Right lobe of liver (tissue), 6 donors: Measurements from ENCODE around the gene RPS27L. TPM values are rescaled to one million over a fixed set of nuclear protein-coding genes. Genes with fewer than 3 reads are reported as not detected.
A peak's percentile ranks its signal among the peaks of the same experiment; 100 is the strongest.

Experiments used
- ATAC-seq, 4 donors: fragments of 200-7000 bp; cut with Tn5 transposase; one replicate each; pipeline ENCODE4 v1.9.1; 2020; ENCODE audit warnings: mild to moderate bottlenecking in 4 of 4, moderate library complexity in 4 of 4
- DNase-seq, 3 donors: peaks; one replicate each; pipeline ENCODE4 v3.0.0-alpha.2; 2020
- H3K27ac ChIP-seq, 3 donors: fragments of 200-600 bp; one replicate each; pipeline ENCODE4 v1.8.0; 2022
- H3K27me3 ChIP-seq, 2 donors: fragments of 200-600 bp; one replicate each; pipeline ENCODE4 v1.8.0; 2022
- H3K36me3 ChIP-seq, 4 donors: fragments of 200-600 bp; sonication (generic) in 1 of 4; one replicate each; pipeline versions ENCODE4 v1.5.1 to v1.8.0; 2017 to 2022; ENCODE audit warnings: control low read depth in 1 of 4
- H3K4me1 ChIP-seq, 4 donors: fragments of 200-600 bp; sonication (generic) in 1 of 4; one replicate each; pipeline versions ENCODE4 v1.5.1 to v1.8.0; 2017 to 2022; ENCODE audit warnings: control low read depth in 1 of 4
- H3K4me3 ChIP-seq, 3 donors: fragments of 200-600 bp; one replicate each; pipeline ENCODE4 v1.8.0; 2022
- H3K9me3 ChIP-seq, 4 donors: fragments of 200-600 bp; sonication (generic) in 1 of 4; one replicate each; pipeline versions ENCODE4 v1.5.1 to v1.8.0; 2017 to 2022; ENCODE audit warnings: control low read depth in 1 of 4
- POLR2A ChIP-seq: fragments of 450-650 bp; IDR thresholded peaks from one replicate; pipeline ENCODE4 v1.6.1; 2017; ENCODE audit warnings: antibody characterized with exemption, mild to moderate bottlenecking
- WGBS: methylation state at CpG from one replicate; pipeline ENCODE4 v1.1.6; 2018; ENCODE audit warnings: low coverage, low lambda C conversion rate; ENCODE audit not compliant: insufficient coverage; ENCODE audit errors: missing lambda C conversion rate; 5-methylcytosine and 5-hydroxymethylcytosine counted together
- intact Hi-C, 2 donors: fragments of 100-400 bp; cut with DNase I; formaldehyde crosslinking; loops; one replicate each; pipeline versions ENCODE4 v1.11.2 to v1.14.1; 2022
- total RNA-seq, 6 experiments: library from RNA; depleted of rRNA in 2 of 6; stranded (reverse); fragments of >200 nt in 2 of 6; fragmentation: NEBNext Ultra II Directional in 3 of 6; extraction: Animal tissue kit (Norgen Biotek cat#: 25700) in 3 of 6; gene quantifications; one replicate each; pipeline versions ENCODE4 v1.1.0 to v1.2.4, GENCODE V29; 2016 to 2023
- TF ChIP-seq, protein P1 (sequence below), 4 donors: fragments of 200-600 bp in 3 of 4; fragments of 450-650 bp in 1 of 4; IDR thresholded peaks; one replicate each; pipeline versions ENCODE4 v1.5.1 to v1.8.0; 2016 to 2022; ENCODE audit warnings: antibody characterized with exemption in 4 of 4, mild to moderate bottlenecking in 2 of 4
- donor health status: DM: no; HTN: yes; CAD: no.
- donor health status: DM: no; HTN: no; CAD: no.
- donor health status: DM: no; HTN: no; CAD: no.
- donor health status: DM: no; HTN: yes; CAD: no.
- donor health status: DM: no; HTN: yes; CAD: no.

Gene RPS27L
- total RNA-seq, 6 experiments from 2014 or later, result 63.9 to 115 (median 99.8) TPM

DNA sequence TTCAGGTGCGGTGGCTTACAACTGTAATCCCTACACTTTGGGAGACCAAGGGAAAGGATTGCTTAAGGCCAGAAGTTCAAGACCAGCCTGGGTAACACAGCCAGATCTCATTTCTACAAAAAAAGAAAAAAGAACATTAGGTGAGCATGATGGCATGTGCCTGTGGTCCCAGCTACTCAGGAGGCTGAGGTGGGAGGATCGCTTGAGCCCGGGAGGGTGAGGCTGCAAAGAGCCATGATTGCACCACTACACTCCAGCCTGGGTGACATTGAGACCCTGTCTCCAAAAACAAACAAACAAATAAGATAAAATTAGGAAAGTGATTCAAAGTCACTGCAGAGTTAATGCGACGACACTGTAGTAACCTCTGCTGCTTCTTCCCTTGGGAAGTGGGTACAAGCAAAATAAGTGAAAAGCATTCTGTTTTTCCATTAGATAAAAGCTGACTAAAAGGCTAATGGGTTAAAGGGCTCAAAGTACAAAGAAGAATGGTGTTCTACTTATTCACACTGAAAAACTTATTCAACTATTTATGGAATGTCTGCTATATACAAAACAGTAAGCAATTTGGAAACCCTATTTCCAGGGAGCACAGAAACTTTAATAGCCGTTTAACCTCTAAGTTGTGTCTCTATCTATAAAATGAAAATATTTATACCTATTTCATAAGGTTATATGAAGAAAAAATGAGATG is 8.0 kb upstream of the RPS27L start:
- no peaks in the 10 kb centered on the region for H3K36me3 ChIP-seq
- H3K27ac ChIP-seq, result no peak overlapping the region
- TF ChIP-seq POLR2A, result no peak
- TF ChIP-seq, protein P1, sequence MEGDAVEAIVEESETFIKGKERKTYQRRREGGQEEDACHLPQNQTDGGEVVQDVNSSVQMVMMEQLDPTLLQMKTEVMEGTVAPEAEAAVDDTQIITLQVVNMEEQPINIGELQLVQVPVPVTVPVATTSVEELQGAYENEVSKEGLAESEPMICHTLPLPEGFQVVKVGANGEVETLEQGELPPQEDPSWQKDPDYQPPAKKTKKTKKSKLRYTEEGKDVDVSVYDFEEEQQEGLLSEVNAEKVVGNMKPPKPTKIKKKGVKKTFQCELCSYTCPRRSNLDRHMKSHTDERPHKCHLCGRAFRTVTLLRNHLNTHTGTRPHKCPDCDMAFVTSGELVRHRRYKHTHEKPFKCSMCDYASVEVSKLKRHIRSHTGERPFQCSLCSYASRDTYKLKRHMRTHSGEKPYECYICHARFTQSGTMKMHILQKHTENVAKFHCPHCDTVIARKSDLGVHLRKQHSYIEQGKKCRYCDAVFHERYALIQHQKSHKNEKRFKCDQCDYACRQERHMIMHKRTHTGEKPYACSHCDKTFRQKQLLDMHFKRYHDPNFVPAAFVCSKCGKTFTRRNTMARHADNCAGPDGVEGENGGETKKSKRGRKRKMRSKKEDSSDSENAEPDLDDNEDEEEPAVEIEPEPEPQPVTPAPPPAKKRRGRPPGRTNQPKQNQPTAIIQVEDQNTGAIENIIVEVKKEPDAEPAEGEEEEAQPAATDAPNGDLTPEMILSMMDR (IDR thresholded peaks at IDR 0.05), result no peak
- no peaks in the 10 kb centered on the region for H3K27me3 ChIP-seq
- DNase-seq (no peak), ATAC-seq (no peak)
- intact Hi-C loops, result no loop called here
- WGBS, result 87% methylated on average over 6 of the region's 6 CpGs
- H3K4me3 ChIP-seq, result no peak overlapping the region
- H3K9me3 ChIP-seq, result no peaks in the 10 kb centered on the region
- no peaks in the 10 kb centered on the region for H3K4me1 ChIP-seq

GRCh38 chr15:63163217-63163616 is 5.9 kb upstream of the RPS27L start:
- 92% methylated on average over 4 of the region's 4 CpGs for WGBS

DNA sequence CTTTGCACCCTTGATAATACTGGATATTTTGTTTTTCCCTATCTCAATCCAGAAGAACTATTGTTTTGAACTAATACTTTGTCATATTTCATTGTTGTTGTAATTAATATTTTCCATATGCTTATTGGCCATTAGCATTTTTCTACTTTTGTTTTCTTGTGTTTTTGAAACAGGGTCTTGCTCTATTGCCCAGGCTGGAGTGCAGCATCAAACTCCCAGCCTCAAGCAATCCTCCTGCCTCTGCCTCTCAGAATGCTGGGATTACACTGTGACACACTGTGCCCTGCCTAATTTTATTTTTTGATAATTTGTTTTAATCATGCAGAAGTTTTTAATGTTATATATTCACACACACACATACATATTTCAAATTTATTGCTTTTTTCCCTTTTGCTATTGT is 3.4 kb upstream of the RPS27L start:
- TF ChIP-seq, protein P1 (IDR thresholded peaks at IDR 0.05), result no peak
- no peak for TF ChIP-seq POLR2A
- Histone ChIP-seq H3K4me3 (no peak overlapping the region), H3K9me3 (no peaks in the 10 kb centered on the region), H3K27ac (no peak overlapping the region), H3K4me1 (peaks cover 0 to 5% (median 2%) of the 10 kb centered on the region in 4 donors), H3K36me3 (no peaks in the 10 kb centered on the region), H3K27me3 (no peaks in the 10 kb centered on the region)
- ATAC-seq (no peak), DNase-seq (no peak)
- intact Hi-C loops, result no loop called here

More at GRCh38 chr15:63163217-63163616, 5.9 kb upstream of the RPS27L start:
- DNase-seq (no peak), ATAC-seq (no peak)
- H3K9me3 ChIP-seq, result no peaks in the 10 kb centered on the region
- H3K27ac ChIP-seq, result no peak overlapping the region
- TF ChIP-seq, protein P1 (IDR thresholded peaks at IDR 0.05), result no peak
- TF ChIP-seq POLR2A, result no peak
- H3K27me3 ChIP-seq, result no peaks in the 10 kb centered on the region
- no peaks in the 10 kb centered on the region for H3K36me3 ChIP-seq
- no peaks in the 10 kb centered on the region for H3K4me1 ChIP-seq
- intact Hi-C loops, result no loop called here
- H3K4me3 ChIP-seq, result no peak overlapping the region

GRCh38 chr15:63157891-63158431 is 684 bp upstream of the RPS27L start:
- H3K27me3 ChIP-seq, result no peaks in the 10 kb centered on the region
- H3K36me3 ChIP-seq, result peaks cover 2 to 22% (median 5%) of the 10 kb centered on the region in 4 donors
- H3K4me3 ChIP-seq, result peak overlapping the region; percentile 77 to 88 (median 85)
- DNase-seq (no peak), ATAC-seq (peak; percentile 42 to 51 (median 50))
- H3K9me3 ChIP-seq, result no peaks in the 10 kb centered on the region
- peaks cover 0 to 9% (median 4%) of the 10 kb centered on the region in 4 donors for H3K4me1 ChIP-seq
- peak overlapping the region; percentile 87 to 97 (median 95) for H3K27ac ChIP-seq
- 7% methylated on average over 18 of the region's 18 CpGs for WGBS
- intact Hi-C loops, result no loop called here
- no peak for TF ChIP-seq POLR2A
- TF ChIP-seq, protein P1 (IDR thresholded peaks at IDR 0.05), result peak in 1 of 4 donors; percentile 9
